Measurements from ENCODE around the gene GAS2L2.
A peak's percentile ranks its signal among the peaks of the same experiment; 100 is the strongest.
"Not testable (repeated sequence)": the region's sequence is repeated elsewhere in the genome, so short reads cannot be mapped to it uniquely, and the experiment has no call there.

The GAS2L2 gene

GRCh38 chr17:35764123-35764991 is 11.3 kb upstream of the GAS2L2 start:
- DNase-seq (ENCODE audit: insufficient read length, low spot score) (peak; percentile 98), FAIRE-seq (no peak)
- no peak for TF ChIP-seq TAF1 (IDR thresholded peaks at IDR 0.05; ENCODE audit: low read depth, low read length)
- TF ChIP-seq POU2F2 (IDR thresholded peaks at IDR 0.05; ENCODE audit: low read depth, low read length), result 0 out of 2 replicates have a peak, but pooled peaks have one; percentile 5

GRCh38 chr17:35763767-35764122 is 10.7 kb upstream of the GAS2L2 start:
- FAIRE-seq (no peak), DNase-seq (ENCODE audit: insufficient read length, low spot score) (no peak)
- no peak for TF ChIP-seq POU2F2 (IDR thresholded peaks at IDR 0.05; ENCODE audit: low read depth, low read length)
- TF ChIP-seq POLR2A (IDR thresholded peaks at IDR 0.05; ENCODE audit: low read depth, low read length), result no peak
- no peak for TF ChIP-seq TAF1 (IDR thresholded peaks at IDR 0.05; ENCODE audit: low read depth, low read length)
- no peak for TF ChIP-seq POLR2AphosphoS5 (IDR thresholded peaks at IDR 0.05; ENCODE audit: low read depth, low read length)
- no peak for TF ChIP-seq PAX5 (IDR thresholded peaks at IDR 0.05; ENCODE audit: insufficient read depth, low read length, severe bottlenecking)
- no peak for TF ChIP-seq SPI1 (IDR thresholded peaks at IDR 0.05; ENCODE audit: low read depth, low read length)

GRCh38 chr17:35761601-35762000 is 8.6 kb upstream of the GAS2L2 start:
- TF ChIP-seq POLR2A (IDR thresholded peaks at IDR 0.05; ENCODE audit: low read depth, low read length) (no peak), POU2F2 (IDR thresholded peaks at IDR 0.05; ENCODE audit: low read depth, low read length) (no peak), PAX5 (IDR thresholded peaks at IDR 0.05; ENCODE audit: insufficient read depth, low read length, severe bottlenecking) (no peak), POLR2AphosphoS5 (IDR thresholded peaks at IDR 0.05; ENCODE audit: low read depth, low read length) (no peak), TAF1 (IDR thresholded peaks at IDR 0.05; ENCODE audit: low read depth, low read length) (no peak), SPI1 (IDR thresholded peaks at IDR 0.05; ENCODE audit: low read depth, low read length) (no peak)
- DNase-seq (ENCODE audit: insufficient read length, low spot score) (no peak), FAIRE-seq (no peak)

GRCh38 chr17:35760587-35760986 is 7.5 kb upstream of the GAS2L2 start, which contains the start of gene C17orf50:
Gene C17orf50 (plus strand): TSS chr17:35760887. CDS start chr17:35760942, 55 bp downstream.
- FAIRE-seq (no peak), DNase-seq (ENCODE audit: insufficient read length, low spot score) (no peak)
- no peak for TF ChIP-seq POLR2AphosphoS5 (IDR thresholded peaks at IDR 0.05; ENCODE audit: low read depth, low read length)
- TF ChIP-seq TAF1 (IDR thresholded peaks at IDR 0.05; ENCODE audit: low read depth, low read length), result no peak
- TF ChIP-seq PAX5 (IDR thresholded peaks at IDR 0.05; ENCODE audit: insufficient read depth, low read length, severe bottlenecking), result no peak

GRCh38 chr17:35757243-35757642 is 4.2 kb upstream of the GAS2L2 start:
- DNase-seq (ENCODE audit: insufficient read length, low spot score) (no peak), FAIRE-seq (no peak)
- TF ChIP-seq SPI1 (IDR thresholded peaks at IDR 0.05; ENCODE audit: low read depth, low read length) (no peak), POU2F2 (IDR thresholded peaks at IDR 0.05; ENCODE audit: low read depth, low read length) (no peak), TAF1 (IDR thresholded peaks at IDR 0.05; ENCODE audit: low read depth, low read length) (no peak), POLR2A (IDR thresholded peaks at IDR 0.05; ENCODE audit: low read depth, low read length) (no peak), PAX5 (IDR thresholded peaks at IDR 0.05; ENCODE audit: insufficient read depth, low read length, severe bottlenecking) (no peak), POLR2AphosphoS5 (IDR thresholded peaks at IDR 0.05; ENCODE audit: low read depth, low read length) (no peak)

GRCh38 chr17:35752471-35752870 is 568 bp downstream of the GAS2L2 start:
- TF ChIP-seq POLR2A (IDR thresholded peaks at IDR 0.05; ENCODE audit: low read depth, low read length) (no peak), POU2F2 (IDR thresholded peaks at IDR 0.05; ENCODE audit: low read depth, low read length) (no peak), TAF1 (IDR thresholded peaks at IDR 0.05; ENCODE audit: low read depth, low read length) (no peak), PAX5 (IDR thresholded peaks at IDR 0.05; ENCODE audit: insufficient read depth, low read length, severe bottlenecking) (no peak), SPI1 (IDR thresholded peaks at IDR 0.05; ENCODE audit: low read depth, low read length) (no peak), POLR2AphosphoS5 (IDR thresholded peaks at IDR 0.05; ENCODE audit: low read depth, low read length) (no peak)
- DNase-seq (ENCODE audit: insufficient read length, low spot score) (no peak), FAIRE-seq (no peak)

GRCh38 chr17:35751541-35751940 is 1.5 kb downstream of the GAS2L2 start:
- FAIRE-seq; DNase-seq (ENCODE audit: insufficient read length, low spot score): not testable (repeated sequence)

GRCh38 chr17:35750526-35751395 is 2.3 kb downstream of the GAS2L2 start:
- DNase-seq (ENCODE audit: insufficient read length, low spot score) (no peak), FAIRE-seq (no peak)
- TF ChIP-seq SPI1 (IDR thresholded peaks at IDR 0.05; ENCODE audit: low read depth, low read length), result no peak
- no peak for TF ChIP-seq TAF1 (IDR thresholded peaks at IDR 0.05; ENCODE audit: low read depth, low read length)
- TF ChIP-seq PAX5 (IDR thresholded peaks at IDR 0.05; ENCODE audit: insufficient read depth, low read length, severe bottlenecking), result no peak
- no peak for TF ChIP-seq POLR2A (IDR thresholded peaks at IDR 0.05; ENCODE audit: low read depth, low read length)
- no peak for TF ChIP-seq POLR2AphosphoS5 (IDR thresholded peaks at IDR 0.05; ENCODE audit: low read depth, low read length)
- no peak for TF ChIP-seq POU2F2 (IDR thresholded peaks at IDR 0.05; ENCODE audit: low read depth, low read length)

- FAIRE-seq (no peak), DNase-seq (ENCODE audit: insufficient read length, low spot score) (no peak)
- no peak for TF ChIP-seq PAX5 (IDR thresholded peaks at IDR 0.05; ENCODE audit: insufficient read depth, low read length, severe bottlenecking)
- no peak for TF ChIP-seq SPI1 (IDR thresholded peaks at IDR 0.05; ENCODE audit: low read depth, low read length)
- TF ChIP-seq POLR2A (IDR thresholded peaks at IDR 0.05; ENCODE audit: low read depth, low read length), result no peak
- no peak for TF ChIP-seq TAF1 (IDR thresholded peaks at IDR 0.05; ENCODE audit: low read depth, low read length)
- no peak for TF ChIP-seq POLR2AphosphoS5 (IDR thresholded peaks at IDR 0.05; ENCODE audit: low read depth, low read length)
- TF ChIP-seq POU2F2 (IDR thresholded peaks at IDR 0.05; ENCODE audit: low read depth, low read length), result no peak
Observed at GRCh38 chr17:35749560-35750412, 3.3 kb downstream of the GAS2L2 start.
